ENCODE measurements around the gene VAPA. TPM values are rescaled to one million over a fixed set of nuclear protein-coding genes. Genes with fewer than 3 reads are reported as not detected.

Gene VAPA
- total and polyA plus RNA-seq, 9 of the 15 experiments (the other 6 are each of a cell fraction or from before 2014, with no cell fraction given), result 219 to 902 (median 526) TPM

DNA sequence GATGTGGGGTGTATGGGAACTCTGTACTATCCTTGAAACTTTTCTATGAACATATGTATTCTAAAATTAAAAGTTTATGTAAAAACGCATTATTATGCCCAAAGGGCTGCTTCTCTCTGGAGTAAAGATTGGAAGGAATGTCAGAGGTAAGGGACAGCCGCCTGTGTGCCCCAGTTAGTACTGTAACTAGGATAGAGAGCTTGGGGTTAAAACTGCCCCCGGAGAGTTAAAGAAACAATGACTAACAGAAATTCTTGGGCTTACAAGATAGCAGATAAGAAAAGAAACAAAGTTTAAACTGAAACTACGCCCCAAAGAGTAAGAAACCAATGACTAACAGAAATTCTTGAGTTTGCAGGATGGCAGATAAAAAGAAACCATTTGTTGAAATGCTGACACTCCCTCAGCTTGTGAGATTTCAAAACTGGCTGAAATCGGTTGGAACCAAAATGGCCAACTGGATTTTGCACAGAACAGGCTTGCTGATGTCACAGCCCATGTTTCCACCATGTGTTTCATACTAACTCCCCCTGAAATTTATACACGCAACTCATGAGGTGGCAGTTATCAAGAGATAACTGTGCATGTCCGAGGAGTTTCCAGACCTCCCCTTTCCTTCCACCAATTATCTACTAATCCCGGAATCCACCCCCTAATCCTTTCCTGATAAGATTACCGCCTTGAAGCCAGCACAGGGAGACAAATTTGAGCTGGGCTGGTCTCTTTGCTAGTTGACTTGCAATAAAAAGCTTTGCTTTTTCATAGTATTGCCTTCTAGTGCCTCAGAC, 36.8 kb upstream of the VAPA start (continued):
- no peak for TF ChIP-seq PREB (CRISPR knock-in tag; IDR thresholded peaks at IDR 0.05)
- TF ChIP-seq FOXA3 (CRISPR knock-in tag; conservative IDR thresholded peaks at IDR 0.05 in 1 of 2, IDR thresholded peaks at IDR 0.05 in 1 of 2), result 0 out of 4 replicates have a peak, but pooled peaks of 1 of the 2 experiments have one; percentile 25
- TF ChIP-seq CBFB (CRISPR knock-in tag; IDR thresholded peaks at IDR 0.05), result no peak
- TF ChIP-seq BRD9 (IDR thresholded peaks at IDR 0.05; ENCODE audit: low read depth, partially characterized antibody), result no peak
- peak in 1 of 2 experiments; percentile 87; a peak in 2 of 4 replicates for TF ChIP-seq ZMIZ1 (IDR thresholded peaks at IDR 0.05; ENCODE audit: low read depth in 2 of 2, low read length in 2 of 2)
- TF ChIP-seq ZNF3 (CRISPR knock-in tag; IDR thresholded peaks at IDR 0.05), result peak; percentile 96
- peak; percentile 58 for TF ChIP-seq TBP (optimal IDR thresholded peaks at IDR 0.05; ENCODE audit: low read depth, low read length)
- peak; percentile 93 to 98 for TF ChIP-seq TEAD1 (CRISPR knock-in tag; IDR thresholded peaks at IDR 0.05)
- TF ChIP-seq, protein P1, sequence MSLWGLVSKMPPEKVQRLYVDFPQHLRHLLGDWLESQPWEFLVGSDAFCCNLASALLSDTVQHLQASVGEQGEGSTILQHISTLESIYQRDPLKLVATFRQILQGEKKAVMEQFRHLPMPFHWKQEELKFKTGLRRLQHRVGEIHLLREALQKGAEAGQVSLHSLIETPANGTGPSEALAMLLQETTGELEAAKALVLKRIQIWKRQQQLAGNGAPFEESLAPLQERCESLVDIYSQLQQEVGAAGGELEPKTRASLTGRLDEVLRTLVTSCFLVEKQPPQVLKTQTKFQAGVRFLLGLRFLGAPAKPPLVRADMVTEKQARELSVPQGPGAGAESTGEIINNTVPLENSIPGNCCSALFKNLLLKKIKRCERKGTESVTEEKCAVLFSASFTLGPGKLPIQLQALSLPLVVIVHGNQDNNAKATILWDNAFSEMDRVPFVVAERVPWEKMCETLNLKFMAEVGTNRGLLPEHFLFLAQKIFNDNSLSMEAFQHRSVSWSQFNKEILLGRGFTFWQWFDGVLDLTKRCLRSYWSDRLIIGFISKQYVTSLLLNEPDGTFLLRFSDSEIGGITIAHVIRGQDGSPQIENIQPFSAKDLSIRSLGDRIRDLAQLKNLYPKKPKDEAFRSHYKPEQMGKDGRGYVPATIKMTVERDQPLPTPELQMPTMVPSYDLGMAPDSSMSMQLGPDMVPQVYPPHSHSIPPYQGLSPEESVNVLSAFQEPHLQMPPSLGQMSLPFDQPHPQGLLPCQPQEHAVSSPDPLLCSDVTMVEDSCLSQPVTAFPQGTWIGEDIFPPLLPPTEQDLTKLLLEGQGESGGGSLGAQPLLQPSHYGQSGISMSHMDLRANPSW (CRISPR knock-in tag; IDR thresholded peaks at IDR 0.05), result 0 out of 2 replicates have a peak, but pooled peaks have one; percentile 72
- TF ChIP-seq MAFF (IDR thresholded peaks at IDR 0.05; ENCODE audit: low read length), result peak; percentile 71; the same call in 1 of the 2 replicates
- peak; percentile 86 for TF ChIP-seq SMAD4 (CRISPR knock-in tag; conservative IDR thresholded peaks at IDR 0.05)
- peak; percentile 71; the same call in 1 of the 2 replicates for TF ChIP-seq POLR2A (conservative IDR thresholded peaks at IDR 0.05)
- no peak for TF ChIP-seq UBTF (IDR thresholded peaks at IDR 0.05; ENCODE audit: borderline replicate concordance in 1 of 2, low read depth in 2 of 2, low read length in 2 of 2)
- peak; percentile 66; the same call in 1 of the 2 replicates for TF ChIP-seq ZBTB17 (CRISPR knock-in tag; IDR thresholded peaks at IDR 0.05)
- TF ChIP-seq BRD4 (IDR thresholded peaks at IDR 0.05), result peak; percentile 97
- TF ChIP-seq SMAD3 (CRISPR knock-in tag; conservative IDR thresholded peaks at IDR 0.05), result peak; percentile 22; the same call in 1 of the 2 replicates
- TF ChIP-seq SMARCB1 (IDR thresholded peaks at IDR 0.05; ENCODE audit: insufficient read length, low read depth), result peak; percentile 63
- no peak for TF ChIP-seq ZBED1 (IDR thresholded peaks at IDR 0.05)
